ENCODE results near the gene PNKP. TPM values are rescaled to one million over a fixed set of nuclear protein-coding genes. Genes with fewer than 3 reads are reported as not detected.
A peak's percentile ranks its signal among the peaks of the same experiment; 100 is the strongest.

The PNKP gene
- total and polyA plus RNA-seq, 9 of the 15 experiments (the other 6 are each of a cell fraction or from before 2014, with no cell fraction given): 2.8 to 85.4 (median 25.3) TPM

DNA sequence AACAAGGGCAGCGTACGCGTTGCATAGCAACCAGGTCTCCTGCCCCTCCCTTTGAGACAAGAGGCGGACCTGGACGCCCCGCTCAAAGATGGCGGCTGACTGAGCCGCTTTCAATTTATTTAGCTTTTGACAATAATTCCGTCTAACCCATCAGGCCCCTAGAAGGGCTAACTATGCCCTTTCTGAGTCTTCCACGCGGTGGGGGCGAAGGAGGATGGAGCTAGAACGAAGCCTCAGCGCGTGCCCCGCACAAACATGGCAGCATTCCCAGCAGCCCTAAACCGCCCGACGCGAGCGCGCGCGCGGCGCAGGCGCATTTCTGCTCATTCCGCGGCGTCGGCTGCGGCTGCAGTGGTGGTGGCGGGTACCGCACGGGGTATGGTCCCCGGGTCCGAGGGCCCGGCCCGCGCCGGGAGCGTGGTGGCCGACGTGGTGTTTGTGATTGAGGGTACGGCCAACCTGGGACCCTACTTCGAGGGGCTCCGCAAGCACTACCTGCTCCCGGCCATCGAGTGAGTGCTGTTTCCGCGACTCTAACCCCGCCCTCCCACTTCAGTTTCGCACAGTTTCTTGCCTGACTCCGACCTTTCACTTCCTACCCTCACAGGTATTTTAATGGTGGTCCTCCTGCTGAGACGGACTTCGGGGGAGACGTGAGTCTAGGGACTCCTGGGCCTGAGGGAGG is 49.3 kb downstream of the PNKP start, which contains the start of gene MED25 (continued):
- TF ChIP-seq ZBED1 (IDR thresholded peaks at IDR 0.05) (no peak), U2AF2 (optimal IDR thresholded peaks at IDR 0.05; ENCODE audit: low read depth, low read length) (no peak), RUNX1 (IDR thresholded peaks at IDR 0.05; ENCODE audit: low read depth) (no peak), PHTF2 (CRISPR knock-in tag; IDR thresholded peaks at IDR 0.05) (no peak), TAL1 (IDR thresholded peaks at IDR 0.05) (no peak), PHF20 (IDR thresholded peaks at IDR 0.05; ENCODE audit: partially characterized antibody) (peak; percentile 55), BCOR (IDR thresholded peaks at IDR 0.05) (no peak), CBFA2T2 (conservative IDR thresholded peaks at IDR 0.05) (no peak), SMAD4 (CRISPR knock-in tag; conservative IDR thresholded peaks at IDR 0.05) (0 out of 2 replicates have a peak, but pooled peaks have one; percentile 65), KHSRP (IDR thresholded peaks at IDR 0.05) (no peak), ZNF584 (CRISPR knock-in tag; IDR thresholded peaks at IDR 0.05; ENCODE audit: low read depth) (no peak), TSC22D4 (tag; IDR thresholded peaks at IDR 0.05) (no peak), RBM17 (IDR thresholded peaks at IDR 0.05; ENCODE audit: borderline replicate concordance, low read depth, low read length) (no peak)
- TF ChIP-seq, protein P1, sequence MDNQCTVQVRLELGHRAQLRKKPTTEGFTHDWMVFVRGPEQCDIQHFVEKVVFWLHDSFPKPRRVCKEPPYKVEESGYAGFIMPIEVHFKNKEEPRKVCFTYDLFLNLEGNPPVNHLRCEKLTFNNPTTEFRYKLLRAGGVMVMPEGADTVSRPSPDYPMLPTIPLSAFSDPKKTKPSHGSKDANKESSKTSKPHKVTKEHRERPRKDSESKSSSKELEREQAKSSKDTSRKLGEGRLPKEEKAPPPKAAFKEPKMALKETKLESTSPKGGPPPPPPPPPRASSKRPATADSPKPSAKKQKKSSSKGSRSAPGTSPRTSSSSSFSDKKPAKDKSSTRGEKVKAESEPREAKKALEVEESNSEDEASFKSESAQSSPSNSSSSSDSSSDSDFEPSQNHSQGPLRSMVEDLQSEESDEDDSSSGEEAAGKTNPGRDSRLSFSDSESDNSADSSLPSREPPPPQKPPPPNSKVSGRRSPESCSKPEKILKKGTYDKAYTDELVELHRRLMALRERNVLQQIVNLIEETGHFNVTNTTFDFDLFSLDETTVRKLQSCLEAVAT (IDR thresholded peaks at IDR 0.05): no peak
- TF ChIP-seq, protein P2, sequence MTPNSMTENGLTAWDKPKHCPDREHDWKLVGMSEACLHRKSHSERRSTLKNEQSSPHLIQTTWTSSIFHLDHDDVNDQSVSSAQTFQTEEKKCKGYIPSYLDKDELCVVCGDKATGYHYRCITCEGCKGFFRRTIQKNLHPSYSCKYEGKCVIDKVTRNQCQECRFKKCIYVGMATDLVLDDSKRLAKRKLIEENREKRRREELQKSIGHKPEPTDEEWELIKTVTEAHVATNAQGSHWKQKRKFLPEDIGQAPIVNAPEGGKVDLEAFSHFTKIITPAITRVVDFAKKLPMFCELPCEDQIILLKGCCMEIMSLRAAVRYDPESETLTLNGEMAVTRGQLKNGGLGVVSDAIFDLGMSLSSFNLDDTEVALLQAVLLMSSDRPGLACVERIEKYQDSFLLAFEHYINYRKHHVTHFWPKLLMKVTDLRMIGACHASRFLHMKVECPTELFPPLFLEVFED (CRISPR knock-in tag; conservative IDR thresholded peaks at IDR 0.05): no peak
- TF ChIP-seq, protein P3, sequence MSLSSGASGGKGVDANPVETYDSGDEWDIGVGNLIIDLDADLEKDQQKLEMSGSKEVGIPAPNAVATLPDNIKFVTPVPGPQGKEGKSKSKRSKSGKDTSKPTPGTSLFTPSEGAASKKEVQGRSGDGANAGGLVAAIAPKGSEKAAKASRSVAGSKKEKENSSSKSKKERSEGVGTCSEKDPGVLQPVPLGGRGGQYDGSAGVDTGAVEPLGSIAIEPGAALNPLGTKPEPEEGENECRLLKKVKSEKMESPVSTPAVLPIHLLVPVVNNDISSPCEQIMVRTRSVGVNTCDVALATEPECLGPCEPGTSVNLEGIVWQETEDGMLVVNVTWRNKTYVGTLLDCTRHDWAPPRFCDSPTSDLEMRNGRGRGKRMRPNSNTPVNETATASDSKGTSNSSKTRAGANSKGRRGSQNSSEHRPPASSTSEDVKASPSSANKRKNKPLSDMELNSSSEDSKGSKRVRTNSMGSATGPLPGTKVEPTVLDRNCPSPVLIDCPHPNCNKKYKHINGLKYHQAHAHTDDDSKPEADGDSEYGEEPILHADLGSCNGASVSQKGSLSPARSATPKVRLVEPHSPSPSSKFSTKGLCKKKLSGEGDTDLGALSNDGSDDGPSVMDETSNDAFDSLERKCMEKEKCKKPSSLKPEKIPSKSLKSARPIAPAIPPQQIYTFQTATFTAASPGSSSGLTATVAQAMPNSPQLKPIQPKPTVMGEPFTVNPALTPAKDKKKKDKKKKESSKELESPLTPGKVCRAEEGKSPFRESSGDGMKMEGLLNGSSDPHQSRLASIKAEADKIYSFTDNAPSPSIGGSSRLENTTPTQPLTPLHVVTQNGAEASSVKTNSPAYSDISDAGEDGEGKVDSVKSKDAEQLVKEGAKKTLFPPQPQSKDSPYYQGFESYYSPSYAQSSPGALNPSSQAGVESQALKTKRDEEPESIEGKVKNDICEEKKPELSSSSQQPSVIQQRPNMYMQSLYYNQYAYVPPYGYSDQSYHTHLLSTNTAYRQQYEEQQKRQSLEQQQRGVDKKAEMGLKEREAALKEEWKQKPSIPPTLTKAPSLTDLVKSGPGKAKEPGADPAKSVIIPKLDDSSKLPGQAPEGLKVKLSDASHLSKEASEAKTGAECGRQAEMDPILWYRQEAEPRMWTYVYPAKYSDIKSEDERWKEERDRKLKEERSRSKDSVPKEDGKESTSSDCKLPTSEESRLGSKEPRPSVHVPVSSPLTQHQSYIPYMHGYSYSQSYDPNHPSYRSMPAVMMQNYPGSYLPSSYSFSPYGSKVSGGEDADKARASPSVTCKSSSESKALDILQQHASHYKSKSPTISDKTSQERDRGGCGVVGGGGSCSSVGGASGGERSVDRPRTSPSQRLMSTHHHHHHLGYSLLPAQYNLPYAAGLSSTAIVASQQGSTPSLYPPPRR (CRISPR knock-in tag; IDR thresholded peaks at IDR 0.05; ENCODE audit: borderline replicate concordance): no peak
- TF ChIP-seq, protein P4, sequence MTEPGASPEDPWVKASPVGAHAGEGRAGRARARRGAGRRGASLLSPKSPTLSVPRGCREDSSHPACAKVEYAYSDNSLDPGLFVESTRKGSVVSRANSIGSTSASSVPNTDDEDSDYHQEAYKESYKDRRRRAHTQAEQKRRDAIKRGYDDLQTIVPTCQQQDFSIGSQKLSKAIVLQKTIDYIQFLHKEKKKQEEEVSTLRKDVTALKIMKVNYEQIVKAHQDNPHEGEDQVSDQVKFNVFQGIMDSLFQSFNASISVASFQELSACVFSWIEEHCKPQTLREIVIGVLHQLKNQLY (CRISPR knock-in tag; conservative IDR thresholded peaks at IDR 0.05): no peak
- TF ChIP-seq, protein P5, sequence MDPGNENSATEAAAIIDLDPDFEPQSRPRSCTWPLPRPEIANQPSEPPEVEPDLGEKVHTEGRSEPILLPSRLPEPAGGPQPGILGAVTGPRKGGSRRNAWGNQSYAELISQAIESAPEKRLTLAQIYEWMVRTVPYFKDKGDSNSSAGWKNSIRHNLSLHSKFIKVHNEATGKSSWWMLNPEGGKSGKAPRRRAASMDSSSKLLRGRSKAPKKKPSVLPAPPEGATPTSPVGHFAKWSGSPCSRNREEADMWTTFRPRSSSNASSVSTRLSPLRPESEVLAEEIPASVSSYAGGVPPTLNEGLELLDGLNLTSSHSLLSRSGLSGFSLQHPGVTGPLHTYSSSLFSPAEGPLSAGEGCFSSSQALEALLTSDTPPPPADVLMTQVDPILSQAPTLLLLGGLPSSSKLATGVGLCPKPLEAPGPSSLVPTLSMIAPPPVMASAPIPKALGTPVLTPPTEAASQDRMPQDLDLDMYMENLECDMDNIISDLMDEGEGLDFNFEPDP (CRISPR knock-in tag; IDR thresholded peaks at IDR 0.05): no peak
